Measurements from ENCODE around the gene YY1.
A peak's percentile ranks its signal among the peaks of the same experiment; 100 is the strongest.
"Not testable (repeated sequence)": the region's sequence is repeated elsewhere in the genome, so short reads cannot be mapped to it uniquely, and the experiment has no call there.

Gene YY1

GRCh38 chr14:100238419-100239210, at the start of gene YY1:
YY1 (plus strand) TSS chr14:100239144; CDS start chr14:100239245, 101 bp downstream.
- DNase-seq (ENCODE audit: low read depth) = peak; percentile 99

GRCh38 chr14:100190126-100190525, 48.8 kb upstream of the YY1 start:
- no peak for DNase-seq (ENCODE audit: low read depth)

GRCh38 chr14:100191584-100192249, 47.2 kb upstream of the YY1 start:
- DNase-seq (ENCODE audit: low read depth) = no peak

GRCh38 chr14:100192250-100192671, 46.7 kb upstream of the YY1 start:
- no peak for DNase-seq (ENCODE audit: low read depth)

GRCh38 chr14:100192672-100193416, 46.1 kb upstream of the YY1 start:
- DNase-seq (ENCODE audit: low read depth) = peak; percentile 99

- DNase-seq (ENCODE audit: low read depth) = no peak
Measured at GRCh38 chr14:100193417-100194357, 45.3 kb upstream of the YY1 start.

- DNase-seq (ENCODE audit: low read depth) = no peak
Measured at GRCh38 chr14:100199240-100199860, 39.6 kb upstream of the YY1 start.

- no peak for DNase-seq (ENCODE audit: low read depth)
Measured at GRCh38 chr14:100200311-100200710, 38.6 kb upstream of the YY1 start.

GRCh38 chr14:100201701-100202100, 37.2 kb upstream of the YY1 start:
- DNase-seq (ENCODE audit: low read depth) = no peak

GRCh38 chr14:100202712-100203111, 36.2 kb upstream of the YY1 start:
- no peak for DNase-seq (ENCODE audit: low read depth)

- DNase-seq (ENCODE audit: low read depth) = no peak
Measured at GRCh38 chr14:100203146-100203545, 35.8 kb upstream of the YY1 start.

- DNase-seq (ENCODE audit: low read depth) = no peak
Measured at GRCh38 chr14:100203962-100204834, 34.7 kb upstream of the YY1 start.

GRCh38 chr14:100204835-100205167, 34.1 kb upstream of the YY1 start:
- not testable (repeated sequence) for DNase-seq (ENCODE audit: low read depth)

- not testable (repeated sequence) for DNase-seq (ENCODE audit: low read depth)
Measured at GRCh38 chr14:100207588-100207987, 31.4 kb upstream of the YY1 start.

- not testable (repeated sequence) for DNase-seq (ENCODE audit: low read depth)
Measured at GRCh38 chr14:100208136-100208535, 30.8 kb upstream of the YY1 start.

- no peak for DNase-seq (ENCODE audit: low read depth)
Measured at GRCh38 chr14:100211366-100211765, 27.6 kb upstream of the YY1 start.

- DNase-seq (ENCODE audit: low read depth) = no peak
Measured at GRCh38 chr14:100211893-100212292, 27.1 kb upstream of the YY1 start.

- DNase-seq (ENCODE audit: low read depth) = no peak
Measured at GRCh38 chr14:100212476-100213333, 26.2 kb upstream of the YY1 start.

- no peak for DNase-seq (ENCODE audit: low read depth)
Measured at GRCh38 chr14:100213587-100213955, 25.4 kb upstream of the YY1 start.
